ENCODE data around the gene INSRR.
A peak's percentile ranks its signal among the peaks of the same experiment; 100 is the strongest.

Gene INSRR

GRCh38 chr1:156806512-156807440, 52.1 kb downstream of the INSRR start:
- DNase-seq (ENCODE audit: insufficient read length), result no peak
- FAIRE-seq, result no peak

GRCh38 chr1:156805766-156806511, 53.0 kb downstream of the INSRR start:
- FAIRE-seq, result no peak
- no peak for TF ChIP-seq TAF1 (IDR thresholded peaks at IDR 0.05; ENCODE audit: borderline replicate concordance, low read depth, low read length)
- no peak for DNase-seq (ENCODE audit: insufficient read length)

More at GRCh38 chr1:156806512-156807440, 52.1 kb downstream of the INSRR start:
- TF ChIP-seq TAF1 (IDR thresholded peaks at IDR 0.05; ENCODE audit: borderline replicate concordance, low read depth, low read length), result no peak
- no peak for TF ChIP-seq POLR2AphosphoS5 (IDR thresholded peaks at IDR 0.05; ENCODE audit: low read depth, low read length)
- no peak; the same call in 1 of the 2 replicates for TF ChIP-seq POLR2A (IDR thresholded peaks at IDR 0.05; ENCODE audit: low read depth, low read length)

- DNase-seq (ENCODE audit: insufficient read length), result no peak
These were observed 54.2 kb downstream of the INSRR start for GRCh38 chr1:156804572-156805243.

GRCh38 chr1:156804026-156804425, 54.9 kb downstream of the INSRR start:
- TF ChIP-seq POLR2AphosphoS5 (IDR thresholded peaks at IDR 0.05; ENCODE audit: low read depth, low read length), result no peak
- TF ChIP-seq TAF1 (IDR thresholded peaks at IDR 0.05; ENCODE audit: borderline replicate concordance, low read depth, low read length), result no peak
- TF ChIP-seq POLR2A (IDR thresholded peaks at IDR 0.05; ENCODE audit: low read depth, low read length), result no peak
- no peak for DNase-seq (ENCODE audit: insufficient read length)

More at GRCh38 chr1:156804572-156805243, 54.2 kb downstream of the INSRR start:
- no peak for TF ChIP-seq POLR2AphosphoS5 (IDR thresholded peaks at IDR 0.05; ENCODE audit: low read depth, low read length)
- no peak for TF ChIP-seq POLR2A (IDR thresholded peaks at IDR 0.05; ENCODE audit: low read depth, low read length)
- no peak for TF ChIP-seq TAF1 (IDR thresholded peaks at IDR 0.05; ENCODE audit: borderline replicate concordance, low read depth, low read length)
- no peak for FAIRE-seq

GRCh38 chr1:156803086-156803851, 55.6 kb downstream of the INSRR start:
- TF ChIP-seq TAF1 (IDR thresholded peaks at IDR 0.05; ENCODE audit: borderline replicate concordance, low read depth, low read length), result no peak
- TF ChIP-seq POLR2AphosphoS5 (IDR thresholded peaks at IDR 0.05; ENCODE audit: low read depth, low read length), result no peak
- no peak; the same call in 1 of the 2 replicates for TF ChIP-seq POLR2A (IDR thresholded peaks at IDR 0.05; ENCODE audit: low read depth, low read length)
- DNase-seq (ENCODE audit: insufficient read length) (no peak), FAIRE-seq (no peak)

More at GRCh38 chr1:156804026-156804425, 54.9 kb downstream of the INSRR start:
- no peak for FAIRE-seq

GRCh38 chr1:156802421-156802935, 56.4 kb downstream of the INSRR start:
- TF ChIP-seq TAF1 (IDR thresholded peaks at IDR 0.05; ENCODE audit: borderline replicate concordance, low read depth, low read length) (no peak), POLR2AphosphoS5 (IDR thresholded peaks at IDR 0.05; ENCODE audit: low read depth, low read length) (no peak), POLR2A (IDR thresholded peaks at IDR 0.05; ENCODE audit: low read depth, low read length) (no peak)
- FAIRE-seq (no peak), DNase-seq (ENCODE audit: insufficient read length) (no peak)

GRCh38 chr1:156801409-156802121, 57.4 kb downstream of the INSRR start:
- no peak for FAIRE-seq
- peak; percentile 36 for TF ChIP-seq POLR2AphosphoS5 (IDR thresholded peaks at IDR 0.05; ENCODE audit: low read depth, low read length)
- TF ChIP-seq POLR2A (IDR thresholded peaks at IDR 0.05; ENCODE audit: low read depth, low read length), result peak; percentile 41; the same call in 1 of the 2 replicates
- no peak for TF ChIP-seq TAF1 (IDR thresholded peaks at IDR 0.05; ENCODE audit: borderline replicate concordance, low read depth, low read length)
- DNase-seq (ENCODE audit: insufficient read length), result no peak

- no peak for DNase-seq (ENCODE audit: insufficient read length)
- peak; percentile 27 for FAIRE-seq
- TF ChIP-seq POLR2A (IDR thresholded peaks at IDR 0.05; ENCODE audit: low read depth, low read length) (no peak), POLR2AphosphoS5 (IDR thresholded peaks at IDR 0.05; ENCODE audit: low read depth, low read length) (no peak), TAF1 (IDR thresholded peaks at IDR 0.05; ENCODE audit: borderline replicate concordance, low read depth, low read length) (no peak)
These were observed 61.6 kb downstream of the INSRR start for GRCh38 chr1:156797212-156797871.

GRCh38 chr1:156796340-156797097, 62.4 kb downstream of the INSRR start:
- FAIRE-seq, result no peak
- TF ChIP-seq TAF1 (IDR thresholded peaks at IDR 0.05; ENCODE audit: borderline replicate concordance, low read depth, low read length) (no peak), POLR2A (IDR thresholded peaks at IDR 0.05; ENCODE audit: low read depth, low read length) (no peak), POLR2AphosphoS5 (IDR thresholded peaks at IDR 0.05; ENCODE audit: low read depth, low read length) (no peak)
- no peak for DNase-seq (ENCODE audit: insufficient read length)
